K562 (cell line): ENCODE data around the gene GOLGA8B. TPM values are rescaled to one million over a fixed set of nuclear protein-coding genes. Genes with fewer than 3 reads are reported as not detected.

ENCODE experiments used
- CAMTA2 ChIP-seq: fragments of 250-450 bp; sonication (Bioruptor Pico); conservative IDR thresholded peaks from 2 replicates; pipeline ENCODE4 v1.5.1; 2022
- CBX5 ChIP-seq: IDR thresholded peaks from 2 replicates; pipeline ENCODE4 v1.6.1; 2014; ENCODE audit warnings: low read depth, borderline replicate concordance
- E2F3 ChIP-seq: fragments of 250-450 bp; sonication (Bioruptor Pico); IDR thresholded peaks from 2 replicates; pipeline ENCODE4 v1.4.0; 2020; ENCODE audit warnings: mild to moderate bottlenecking
- FOS ChIP-seq: IDR thresholded peaks from 3 replicates; pipeline ENCODE4 v1.6.1; 2011; ENCODE audit not compliant: insufficient read length; ENCODE audit errors: extremely low read depth
- FOXM1 ChIP-seq, 2 experiments: fragments of 450-650 bp in 1 of 2; sonication (generic) in 1 of 2; formaldehyde crosslinking in 1 of 2; IDR thresholded peaks; 2 replicates each; pipeline versions ENCODE4 v1.6.1 to v1.9.0; 2017 to 2022; ENCODE audit warnings: low read depth in 2 of 2, mild to moderate bottlenecking in 2 of 2, missing genetic modification reagents in 1 of 2, moderate library complexity in 1 of 2
- GTF2A2 ChIP-seq: IDR thresholded peaks from 2 replicates; pipeline ENCODE4 v1.6.1; 2016; ENCODE audit warnings: mild to moderate bottlenecking, missing genetic modification characterization, missing compliant biosample characterization
- MCM2 ChIP-seq: fragments of 450-650 bp; IDR thresholded peaks from 2 replicates; pipeline ENCODE4 v1.6.1; 2017; ENCODE audit warnings: low read depth, mild to moderate bottlenecking
- NCOA4 ChIP-seq: fragments of 450-650 bp; IDR thresholded peaks from 2 replicates; pipeline ENCODE4 v1.6.1; 2018; ENCODE audit warnings: mild to moderate bottlenecking; ENCODE audit not compliant: partially characterized antibody
- NFRKB ChIP-seq: fragments of 450-650 bp; IDR thresholded peaks from 2 replicates; pipeline ENCODE4 v1.6.1; 2016; ENCODE audit warnings: low read depth
- NR3C1 ChIP-seq: sonication (generic); formaldehyde crosslinking; IDR thresholded peaks from 2 replicates; pipeline ENCODE4 v1.8.1; 2022; ENCODE audit warnings: missing genetic modification reagents
- NRF1 ChIP-seq, 2 experiments: fragments of 450-650 bp; IDR thresholded peaks in 1 of 2; conservative IDR thresholded peaks in 1 of 2; 2 replicates each; pipeline ENCODE4 v1.6.1; 2014; ENCODE audit warnings: mild to moderate bottlenecking in 2 of 2
- PHF8 ChIP-seq: fragments of 200-600 bp; sonication (generic); IDR thresholded peaks from 2 replicates; pipeline ENCODE4 v1.6.1; 2012; ENCODE audit warnings: mixed run types, mild to moderate bottlenecking, inconsistent platforms, low read length, moderate library complexity, borderline replicate concordance
- PURB ChIP-seq: sonication (generic); formaldehyde crosslinking; IDR thresholded peaks from 2 replicates; pipeline ENCODE4 v1.9.0; 2021; ENCODE audit warnings: low read depth, mild to moderate bottlenecking, missing genetic modification reagents
- RBM14 ChIP-seq: fragments of 200-400 bp; formaldehyde crosslinking; IDR thresholded peaks from 2 replicates; pipeline ENCODE4 v1.6.1; 2018; ENCODE audit warnings: low read depth, mild to moderate bottlenecking, low read length, moderate library complexity, borderline replicate concordance; ENCODE audit not compliant: insufficient read depth
- RBM25 ChIP-seq: fragments of 200-400 bp; formaldehyde crosslinking; IDR thresholded peaks from 2 replicates; pipeline ENCODE4 v1.6.1; 2018; ENCODE audit warnings: low read length, low read depth, moderate library complexity; ENCODE audit not compliant: severe bottlenecking
- SMAD1 ChIP-seq: fragments of 150-350 bp; IDR thresholded peaks from 2 replicates; pipeline ENCODE4 v1.6.1; 2014; ENCODE audit warnings: low read length, low read depth; ENCODE audit not compliant: partially characterized antibody
- SMARCA4 ChIP-seq: fragments of 450-650 bp; IDR thresholded peaks from 2 replicates; pipeline ENCODE4 v1.6.1; 2016
- SNIP1 ChIP-seq: fragments of 450-650 bp; IDR thresholded peaks from 2 replicates; pipeline ENCODE4 v1.7.1; 2017; ENCODE audit warnings: low read depth, mild to moderate bottlenecking
- SP1 ChIP-seq: sonication (generic); formaldehyde crosslinking; IDR thresholded peaks from 2 replicates; pipeline ENCODE4 v1.8.1; 2022; ENCODE audit warnings: mild to moderate bottlenecking, missing genetic modification reagents
- ZBTB17 ChIP-seq: fragments of 450-650 bp; formaldehyde crosslinking; IDR thresholded peaks from 2 replicates; pipeline ENCODE4 v1.4.0; 2020; ENCODE audit warnings: mild to moderate bottlenecking
- ZFP1 ChIP-seq: fragments of 450-650 bp; formaldehyde crosslinking; IDR thresholded peaks from 2 replicates; pipeline ENCODE4 v1.4.0; 2020; ENCODE audit warnings: mild to moderate bottlenecking, mixed read lengths
- ZNF23 ChIP-seq: fragments of 250-450 bp; sonication (Bioruptor Pico); IDR thresholded peaks from 2 replicates; pipeline ENCODE4 v1.4.0; 2020; ENCODE audit warnings: mild to moderate bottlenecking
- ZNF431 ChIP-seq: sonication (generic); formaldehyde crosslinking; IDR thresholded peaks from 2 replicates; pipeline ENCODE4 v1.8.0; 2022; ENCODE audit warnings: mild to moderate bottlenecking, missing genetic modification reagents
- ZNF551 ChIP-seq: fragments of 250-450 bp; sonication (Bioruptor Pico); IDR thresholded peaks from 2 replicates; pipeline ENCODE4 v1.5.0; 2021; ENCODE audit warnings: mild to moderate bottlenecking, moderate library complexity
- polyA plus RNA-seq, 8 experiments: library from polyadenylated mRNA; depleted of rRNA in 4 of 8; stranded (reverse) in 5 of 8; unstranded in 3 of 8; fragments of >200 nt; fragmentation: Nextera tagmentation in 2 of 8; fragmentation: Illumina TruSeq in 1 of 8; extraction: Ambion mirVana in 2 of 8; extraction: Trizol in 1 of 8; gene quantifications; 2 replicates each; pipeline versions ENCODE4 v1.2.1 to v1.2.3, GENCODE V29; 2011 to 2014; ENCODE audit warnings: inconsistent platforms in 1 of 8, missing spikeins in 1 of 8
- total RNA-seq, 7 experiments: library from RNA; depleted of rRNA in 6 of 7; stranded (reverse); fragments of >200 nt in 6 of 7; fragmentation: Illumina TruSeq in 2 of 7; extraction: Trizol in 2 of 7; gene quantifications; 2 replicates each; pipeline versions ENCODE4 v1.2.1 to v1.2.3, GENCODE V29; 2011 to 2021; ENCODE audit warnings: low replicate concordance in 1 of 7
- TF ChIP-seq, protein P1 (sequence below), 2 experiments: fragments of 450-650 bp in 1 of 2; IDR thresholded peaks; 2 replicates each; pipeline ENCODE4 v1.6.1; 2011 to 2017; ENCODE audit warnings: low read depth in 2 of 2, antibody characterized with exemption in 1 of 2, borderline replicate concordance in 1 of 2, low read length in 1 of 2, mild to moderate bottlenecking in 1 of 2, mixed read lengths in 1 of 2; ENCODE audit not compliant: control insufficient read depth in 1 of 2
- TF ChIP-seq, protein P2 (sequence below): fragments of 250-450 bp; sonication (Bioruptor Pico); IDR thresholded peaks from 2 replicates; pipeline ENCODE4 v1.8.0; 2022; ENCODE audit warnings: inconsistent platforms, mild to moderate bottlenecking, moderate library complexity, borderline replicate concordance

Gene GOLGA8B
- total and polyA plus RNA-seq, 9 of the 15 experiments (the other 6 are each of a cell fraction or from before 2014, with no cell fraction given): 7.9 to 236 (median 54.1) TPM

- TF ChIP-seq SP1 (CRISPR knock-in tag): 0 out of 2 replicates have a peak, but pooled peaks have one; percentile 50
- no peak for TF ChIP-seq NRF1 (conservative IDR thresholded peaks at IDR 0.05 in 1 of 2, IDR thresholded peaks at IDR 0.05 in 1 of 2)
- TF ChIP-seq, protein P1, sequence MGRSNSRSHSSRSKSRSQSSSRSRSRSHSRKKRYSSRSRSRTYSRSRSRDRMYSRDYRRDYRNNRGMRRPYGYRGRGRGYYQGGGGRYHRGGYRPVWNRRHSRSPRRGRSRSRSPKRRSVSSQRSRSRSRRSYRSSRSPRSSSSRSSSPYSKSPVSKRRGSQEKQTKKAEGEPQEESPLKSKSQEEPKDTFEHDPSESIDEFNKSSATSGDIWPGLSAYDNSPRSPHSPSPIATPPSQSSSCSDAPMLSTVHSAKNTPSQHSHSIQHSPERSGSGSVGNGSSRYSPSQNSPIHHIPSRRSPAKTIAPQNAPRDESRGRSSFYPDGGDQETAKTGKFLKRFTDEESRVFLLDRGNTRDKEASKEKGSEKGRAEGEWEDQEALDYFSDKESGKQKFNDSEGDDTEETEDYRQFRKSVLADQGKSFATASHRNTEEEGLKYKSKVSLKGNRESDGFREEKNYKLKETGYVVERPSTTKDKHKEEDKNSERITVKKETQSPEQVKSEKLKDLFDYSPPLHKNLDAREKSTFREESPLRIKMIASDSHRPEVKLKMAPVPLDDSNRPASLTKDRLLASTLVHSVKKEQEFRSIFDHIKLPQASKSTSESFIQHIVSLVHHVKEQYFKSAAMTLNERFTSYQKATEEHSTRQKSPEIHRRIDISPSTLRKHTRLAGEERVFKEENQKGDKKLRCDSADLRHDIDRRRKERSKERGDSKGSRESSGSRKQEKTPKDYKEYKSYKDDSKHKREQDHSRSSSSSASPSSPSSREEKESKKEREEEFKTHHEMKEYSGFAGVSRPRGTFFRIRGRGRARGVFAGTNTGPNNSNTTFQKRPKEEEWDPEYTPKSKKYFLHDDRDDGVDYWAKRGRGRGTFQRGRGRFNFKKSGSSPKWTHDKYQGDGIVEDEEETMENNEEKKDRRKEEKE (IDR thresholded peaks at IDR 0.05; ENCODE audit: borderline replicate concordance in 1 of 2, control insufficient read depth in 1 of 2, low read depth in 2 of 2, low read length in 1 of 2): no peak
- no peak for TF ChIP-seq RBM14
- no peak for TF ChIP-seq ZNF551 (CRISPR knock-in tag)
- TF ChIP-seq SNIP1: no peak
- peak; percentile 71 for TF ChIP-seq FOXM1 (IDR thresholded peaks at IDR 0.05; ENCODE audit: low read depth)
- no peak for TF ChIP-seq FOXM1 (CRISPR knock-in tag; IDR thresholded peaks at IDR 0.05; ENCODE audit: low read depth)
- peak; percentile 42; the same call in 1 of the 2 replicates for TF ChIP-seq PHF8
- no peak for TF ChIP-seq CBX5
- no peak for TF ChIP-seq PURB (CRISPR knock-in tag)
- no peak for TF ChIP-seq ZBTB17 (CRISPR knock-in tag)
- peak; percentile 82 for TF ChIP-seq NFRKB
- no peak for TF ChIP-seq NCOA4
- TF ChIP-seq GTF2A2 (tag): peak; percentile 62; the same call in 1 of the 2 replicates
- TF ChIP-seq FOS: no peak
- TF ChIP-seq E2F3: no peak
- peak; percentile 30; the same call in 1 of the 2 replicates for TF ChIP-seq SMARCA4
- no peak for TF ChIP-seq ZNF23 (CRISPR knock-in tag)
- TF ChIP-seq CAMTA2: no peak
- no peak for TF ChIP-seq NR3C1 (CRISPR knock-in tag)
- TF ChIP-seq, protein P2, sequence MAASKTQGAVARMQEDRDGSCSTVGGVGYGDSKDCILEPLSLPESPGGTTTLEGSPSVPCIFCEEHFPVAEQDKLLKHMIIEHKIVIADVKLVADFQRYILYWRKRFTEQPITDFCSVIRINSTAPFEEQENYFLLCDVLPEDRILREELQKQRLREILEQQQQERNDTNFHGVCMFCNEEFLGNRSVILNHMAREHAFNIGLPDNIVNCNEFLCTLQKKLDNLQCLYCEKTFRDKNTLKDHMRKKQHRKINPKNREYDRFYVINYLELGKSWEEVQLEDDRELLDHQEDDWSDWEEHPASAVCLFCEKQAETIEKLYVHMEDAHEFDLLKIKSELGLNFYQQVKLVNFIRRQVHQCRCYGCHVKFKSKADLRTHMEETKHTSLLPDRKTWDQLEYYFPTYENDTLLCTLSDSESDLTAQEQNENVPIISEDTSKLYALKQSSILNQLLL: no peak
- no peak for TF ChIP-seq MCM2
- TF ChIP-seq RBM25: peak; percentile 96
- no peak for TF ChIP-seq ZFP1
- TF ChIP-seq SMAD1: no peak
- TF ChIP-seq ZNF431 (CRISPR knock-in tag): no peak
Observed at GRCh38 chr15:34588046-34588674, 4.7 kb upstream of the GOLGA8B start (continued).
